Suprapubic skin (tissue), 4 donors: ENCODE data around the gene TNFRSF11A.

Experiments
- POLR2A ChIP-seq, 2 donors: fragments of 450-650 bp; IDR thresholded peaks; one replicate each; pipeline ENCODE4 v1.6.1; 2017; ENCODE audit warnings: antibody characterized with exemption in 2 of 2, mild to moderate bottlenecking in 2 of 2, moderate library complexity in 2 of 2
- POLR2AphosphoS5 ChIP-seq, 3 donors: sonication (generic); formaldehyde crosslinking; IDR thresholded peaks; one replicate each; pipeline ENCODE4 v1.6.1; 2017; ENCODE audit warnings: antibody characterized with exemption in 3 of 3
- TF ChIP-seq, protein P1 (sequence below), 2 donors: fragments of 200-600 bp in 1 of 2; fragments of 450-650 bp in 1 of 2; sonication (generic) in 1 of 2; IDR thresholded peaks; one replicate each; pipeline ENCODE4 v1.5.1; 2016 to 2019; ENCODE audit warnings: antibody characterized with exemption in 2 of 2, mild to moderate bottlenecking in 1 of 2, moderate library complexity in 1 of 2

GRCh38 chr18:62413206-62413605 is 88.1 kb downstream of the TNFRSF11A start:
- TF ChIP-seq, protein P1, sequence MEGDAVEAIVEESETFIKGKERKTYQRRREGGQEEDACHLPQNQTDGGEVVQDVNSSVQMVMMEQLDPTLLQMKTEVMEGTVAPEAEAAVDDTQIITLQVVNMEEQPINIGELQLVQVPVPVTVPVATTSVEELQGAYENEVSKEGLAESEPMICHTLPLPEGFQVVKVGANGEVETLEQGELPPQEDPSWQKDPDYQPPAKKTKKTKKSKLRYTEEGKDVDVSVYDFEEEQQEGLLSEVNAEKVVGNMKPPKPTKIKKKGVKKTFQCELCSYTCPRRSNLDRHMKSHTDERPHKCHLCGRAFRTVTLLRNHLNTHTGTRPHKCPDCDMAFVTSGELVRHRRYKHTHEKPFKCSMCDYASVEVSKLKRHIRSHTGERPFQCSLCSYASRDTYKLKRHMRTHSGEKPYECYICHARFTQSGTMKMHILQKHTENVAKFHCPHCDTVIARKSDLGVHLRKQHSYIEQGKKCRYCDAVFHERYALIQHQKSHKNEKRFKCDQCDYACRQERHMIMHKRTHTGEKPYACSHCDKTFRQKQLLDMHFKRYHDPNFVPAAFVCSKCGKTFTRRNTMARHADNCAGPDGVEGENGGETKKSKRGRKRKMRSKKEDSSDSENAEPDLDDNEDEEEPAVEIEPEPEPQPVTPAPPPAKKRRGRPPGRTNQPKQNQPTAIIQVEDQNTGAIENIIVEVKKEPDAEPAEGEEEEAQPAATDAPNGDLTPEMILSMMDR (IDR thresholded peaks at IDR 0.05) = no peak
- TF ChIP-seq POLR2A (IDR thresholded peaks at IDR 0.05) = no peak
- TF ChIP-seq POLR2AphosphoS5 (IDR thresholded peaks at IDR 0.05) = no peak
